GM12878 (cell line): Measurements from ENCODE around the gene IGFALS. TPM values are rescaled to one million over a fixed set of nuclear protein-coding genes. Genes with fewer than 3 reads are reported as not detected.

Experiments used
- ATAC-seq: fragments of 200-7000 bp; cut with Tn5 transposase; 3 replicates; pipeline ENCODE4 v1.9.1; 2020; ENCODE audit warnings: mild to moderate bottlenecking, moderate library complexity
- BruUV-seq: library from RNA; stranded (reverse); fragments of 400-500 nt; replicated peaks from 2 replicates; lab custom pipeline; 2021; lab: Mats Ljungman, UMichigan
- CTCF ChIA-PET: fragments of 300-600 bp; sonication (Branson Sonifier 250); formaldehyde crosslinking; extraction: SDS; loops from one replicate; lab custom pipeline; 2021; ENCODE audit warnings: inconsistent platforms; lab: Yijun Ruan, JAX
- POLR2A ChIA-PET: fragments of 350-600 bp; formaldehyde crosslinking; extraction: SDS; loops from one replicate; lab custom pipeline; 2021; ENCODE audit warnings: inconsistent platforms; lab: Charles Lee
- RAD21 ChIA-PET: fragments of 300-600 bp; sonication (Branson Sonifier 250); formaldehyde crosslinking; loops from one replicate; lab custom pipeline; 2023; ENCODE audit warnings: antibody characterized with exemption; ENCODE audit not compliant: unreplicated experiment; lab: Charles Lee
- SMC1A ChIA-PET: fragments of 300-600 bp; sonication (Branson Sonifier 250); formaldehyde crosslinking; loops from one replicate; lab custom pipeline; 2023; ENCODE audit not compliant: unreplicated experiment, uncharacterized antibody; lab: Charles Lee
- DNase-seq: peaks from one replicate; pipeline ENCODE4 v3.0.0-alpha.2; 2011; ENCODE audit warnings: low read depth, low spot score
- FAIRE-seq: peaks from 3 replicates; lab custom pipeline; 2011; peaks lifted over from hg19 to GRCh38; lab: Jason Lieb, UNC
- H2AFZ ChIP-seq: 2 replicates; pipeline ENCODE4 v1.6.0; 2011; ENCODE audit warnings: low read depth, low read length, control low read depth; ENCODE audit not compliant: control insufficient read depth
- H3K27ac ChIP-seq: 2 replicates; pipeline ENCODE4 v1.5.1; 2011; ENCODE audit warnings: control low read depth; ENCODE audit not compliant: control insufficient read depth, insufficient read depth
- H3K27me3 ChIP-seq, 2 experiments: replicated peaks in 1 of 2; 2 replicates each; pipeline versions ENCODE4 v1.6.0 to v1.6.1; 2011; ENCODE audit warnings: low read length in 1 of 2; ENCODE audit not compliant: control insufficient read depth in 2 of 2, insufficient read depth in 2 of 2
- H3K36me3 ChIP-seq, 2 experiments: 2 replicates each; pipeline ENCODE4 v1.5.1; 2011; ENCODE audit warnings: low read length in 1 of 2; ENCODE audit not compliant: control insufficient read depth in 2 of 2, insufficient read depth in 2 of 2
- H3K4me1 ChIP-seq: 2 replicates; pipeline ENCODE4 v1.6.1; 2011; ENCODE audit warnings: mild to moderate bottlenecking, low read length, moderate library complexity, mixed read lengths; ENCODE audit not compliant: control insufficient read depth, insufficient read depth
- H3K4me2 ChIP-seq: 2 replicates; pipeline ENCODE4 v1.6.0; 2011; ENCODE audit warnings: control low read depth; ENCODE audit not compliant: control insufficient read depth, insufficient read depth
- H3K4me3 ChIP-seq: fragments of 200-600 bp; sonication (generic); 2 replicates; pipeline ENCODE4 v1.5.1; 2016
- H3K79me2 ChIP-seq: 2 replicates; pipeline ENCODE4 v1.6.0; 2011; ENCODE audit warnings: low read length; ENCODE audit not compliant: control insufficient read depth, insufficient read depth
- H3K9ac ChIP-seq: 2 replicates; pipeline ENCODE4 v1.8.0; 2011; ENCODE audit warnings: low read length, control low read depth, mixed read lengths; ENCODE audit not compliant: control insufficient read depth, insufficient read depth
- H3K9me3 ChIP-seq: replicated peaks from 3 replicates; pipeline ENCODE4 v1.5.1; 2011; ENCODE audit warnings: mild to moderate bottlenecking, low read length; ENCODE audit not compliant: control insufficient read depth, insufficient read depth
- H4K20me1 ChIP-seq: 2 replicates; pipeline ENCODE4 v1.6.0; 2011; ENCODE audit not compliant: control insufficient read depth, insufficient read depth
- DPF2 ChIP-seq: fragments of 450-650 bp; IDR thresholded peaks from 2 replicates; pipeline ENCODE4 v1.6.1; 2017; ENCODE audit warnings: mild to moderate bottlenecking
- ESRRA ChIP-seq: IDR thresholded peaks from 2 replicates; pipeline ENCODE4 v1.6.1; 2012; ENCODE audit warnings: mild to moderate bottlenecking, low read length, improper control_type of control experiment
- FOXK2 ChIP-seq: fragments of 450-650 bp; IDR thresholded peaks from 2 replicates; pipeline ENCODE4 v1.6.1; 2017; ENCODE audit warnings: mild to moderate bottlenecking, moderate library complexity
- HCFC1 ChIP-seq: fragments of 150-350 bp; IDR thresholded peaks from 2 replicates; pipeline ENCODE4 v1.6.1; 2014; ENCODE audit warnings: low read length
- HDAC6 ChIP-seq: fragments of 200-600 bp; sonication (generic); IDR thresholded peaks from one replicate; pipeline ENCODE4 v1.8.0; 2017; ENCODE audit warnings: antibody characterized with exemption; ENCODE audit not compliant: unreplicated experiment
- LARP7 ChIP-seq: fragments of 450-650 bp; IDR thresholded peaks from 2 replicates; pipeline ENCODE4 v1.6.1; 2017; ENCODE audit warnings: mild to moderate bottlenecking
- MEF2B ChIP-seq: fragments of 450-650 bp; IDR thresholded peaks from 2 replicates; pipeline ENCODE4 v1.6.1; 2018; ENCODE audit warnings: mild to moderate bottlenecking, moderate library complexity; ENCODE audit not compliant: partially characterized antibody, poor library complexity, severe bottlenecking
- MTA2 ChIP-seq: fragments of 450-650 bp; IDR thresholded peaks from 2 replicates; pipeline ENCODE4 v1.6.1; 2016; ENCODE audit warnings: low read depth, mild to moderate bottlenecking, moderate library complexity
- MXI1 ChIP-seq: fragments of 150-350 bp; IDR thresholded peaks from 2 replicates; pipeline ENCODE4 v1.6.1; 2011; ENCODE audit warnings: low read depth, mild to moderate bottlenecking, inconsistent platforms, low read length, improper control_type of control experiment
- NFYB ChIP-seq: IDR thresholded peaks from 2 replicates; pipeline ENCODE4 v1.6.1; 2011; ENCODE audit warnings: low read depth, mild to moderate bottlenecking, low read length, improper control_type of control experiment, moderate library complexity; ENCODE audit not compliant: insufficient read depth
- NR2C2 ChIP-seq: IDR thresholded peaks from 2 replicates; pipeline ENCODE4 v1.6.1; 2011; ENCODE audit warnings: borderline replicate concordance, low read depth; ENCODE audit not compliant: control insufficient read depth, insufficient read length
- RCOR1 ChIP-seq: conservative IDR thresholded peaks from 2 replicates; pipeline ENCODE4 v1.6.1; 2012; ENCODE audit warnings: low read depth, low read length, improper control_type of control experiment
- RELA ChIP-seq: fragments of 450-650 bp; IDR thresholded peaks from 2 replicates; pipeline ENCODE4 v1.8.0; 2014; ENCODE audit warnings: borderline replicate concordance; ENCODE audit not compliant: partially characterized antibody
- STAT1 ChIP-seq: fragments of 450-650 bp; conservative IDR thresholded peaks from 2 replicates; pipeline ENCODE4 v1.6.1; 2014; ENCODE audit warnings: antibody characterized with exemption, mild to moderate bottlenecking
- YBX1 ChIP-seq: fragments of 450-650 bp; IDR thresholded peaks from 2 replicates; pipeline ENCODE4 v1.6.1; 2016; ENCODE audit warnings: antibody characterized with exemption
- ZZZ3 ChIP-seq: IDR thresholded peaks from 2 replicates; pipeline ENCODE4 v1.6.1; 2011; ENCODE audit warnings: low read depth; ENCODE audit not compliant: control insufficient read depth, insufficient read length
- WGBS: methylation state at CpG from one replicate; pipeline ENCODE4 v1.1.6; 2016; ENCODE audit warnings: low lambda C conversion rate; ENCODE audit not compliant: insufficient replicate concordance, insufficient coverage; ENCODE audit errors: missing lambda C conversion rate; 5-methylcytosine and 5-hydroxymethylcytosine counted together
- in situ Hi-C: fragments of 300-500 bp; cut with MboI; formaldehyde crosslinking; loops from 9 replicates; pipeline ENCODE4 v1.14.3; 2018; ENCODE audit warnings: mixed read lengths
- intact Hi-C: fragments of 100-400 bp; cut with micrococcal nuclease; formaldehyde crosslinking; loops from one replicate; pipeline ENCODE4 v1.14.2; 2022; ENCODE audit not compliant: unreplicated experiment
- polyA plus RNA-seq, 11 experiments: library from polyadenylated mRNA; depleted of rRNA in 4 of 11; unstranded in 6 of 11; stranded (reverse) in 5 of 11; fragments of >200 nt; fragmentation: Nextera tagmentation in 4 of 11; fragmentation: Illumina TruSeq in 1 of 11; extraction: Ambion mirVana in 4 of 11; extraction: Trizol in 1 of 11; gene quantifications; 1 replicate in 1 of 11; 2 replicates in 10 of 11; pipeline versions ENCODE4 v1.2.1 to v1.2.3, GENCODE V29; 2011 to 2016; ENCODE audit warnings: inconsistent platforms in 2 of 11, missing spikeins in 2 of 11, low read depth in 1 of 11
- total RNA-seq, 4 experiments: library from RNA; depleted of rRNA in 3 of 4; stranded (reverse); fragments of >200 nt in 3 of 4; fragmentation: Illumina TruSeq in 1 of 4; extraction: Trizol in 1 of 4; gene quantifications; 2 replicates each; pipeline versions ENCODE4 v1.2.1 to v1.2.3, GENCODE V29; 2013 to 2021
- TF ChIP-seq, protein P1 (sequence below): fragments of 450-650 bp; formaldehyde crosslinking; IDR thresholded peaks from 2 replicates; pipeline ENCODE4 v1.5.0; 2022; ENCODE audit warnings: mild to moderate bottlenecking, missing genetic modification characterization

The IGFALS gene
- total and polyA plus RNA-seq, 10 of the 15 experiments (the other 5 are each of a cell fraction or from before 2014, with no cell fraction given) = 0.04 to 0.11 TPM; not detected in 8

DNA sequence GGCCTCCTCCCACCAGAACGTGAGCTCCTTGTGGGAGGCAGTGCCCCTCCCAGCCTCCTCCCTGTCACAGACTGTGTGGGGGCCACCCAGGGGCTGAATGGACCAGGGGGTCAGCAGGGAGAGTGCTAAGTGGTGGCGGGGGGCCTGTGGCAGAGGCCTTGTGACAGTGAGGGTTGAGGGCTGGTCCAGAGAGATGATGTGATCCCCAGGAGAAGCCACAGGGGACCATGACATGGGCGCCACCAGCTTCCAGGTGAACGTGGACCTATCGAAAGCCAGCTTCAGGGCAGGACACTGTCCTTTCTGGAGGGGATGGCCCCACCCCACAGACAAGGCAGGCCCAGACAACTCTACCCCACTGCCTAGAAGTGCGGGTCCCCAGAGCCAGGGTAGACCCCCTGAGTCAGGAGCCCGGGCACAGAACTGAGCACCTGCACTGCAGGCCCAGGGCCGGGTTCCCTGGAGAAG is 14.2 kb downstream of the IGFALS start:
- Histone ChIP-seq H3K9ac (no peak overlapping the region), H2AFZ (no peak overlapping the region)
- in situ Hi-C loops = no loop called here
- TF ChIP-seq NFYB = no peak
- no peak for TF ChIP-seq NR2C2
- no peak for TF ChIP-seq YBX1
- no peak for TF ChIP-seq HDAC6
- TF ChIP-seq, protein P1, sequence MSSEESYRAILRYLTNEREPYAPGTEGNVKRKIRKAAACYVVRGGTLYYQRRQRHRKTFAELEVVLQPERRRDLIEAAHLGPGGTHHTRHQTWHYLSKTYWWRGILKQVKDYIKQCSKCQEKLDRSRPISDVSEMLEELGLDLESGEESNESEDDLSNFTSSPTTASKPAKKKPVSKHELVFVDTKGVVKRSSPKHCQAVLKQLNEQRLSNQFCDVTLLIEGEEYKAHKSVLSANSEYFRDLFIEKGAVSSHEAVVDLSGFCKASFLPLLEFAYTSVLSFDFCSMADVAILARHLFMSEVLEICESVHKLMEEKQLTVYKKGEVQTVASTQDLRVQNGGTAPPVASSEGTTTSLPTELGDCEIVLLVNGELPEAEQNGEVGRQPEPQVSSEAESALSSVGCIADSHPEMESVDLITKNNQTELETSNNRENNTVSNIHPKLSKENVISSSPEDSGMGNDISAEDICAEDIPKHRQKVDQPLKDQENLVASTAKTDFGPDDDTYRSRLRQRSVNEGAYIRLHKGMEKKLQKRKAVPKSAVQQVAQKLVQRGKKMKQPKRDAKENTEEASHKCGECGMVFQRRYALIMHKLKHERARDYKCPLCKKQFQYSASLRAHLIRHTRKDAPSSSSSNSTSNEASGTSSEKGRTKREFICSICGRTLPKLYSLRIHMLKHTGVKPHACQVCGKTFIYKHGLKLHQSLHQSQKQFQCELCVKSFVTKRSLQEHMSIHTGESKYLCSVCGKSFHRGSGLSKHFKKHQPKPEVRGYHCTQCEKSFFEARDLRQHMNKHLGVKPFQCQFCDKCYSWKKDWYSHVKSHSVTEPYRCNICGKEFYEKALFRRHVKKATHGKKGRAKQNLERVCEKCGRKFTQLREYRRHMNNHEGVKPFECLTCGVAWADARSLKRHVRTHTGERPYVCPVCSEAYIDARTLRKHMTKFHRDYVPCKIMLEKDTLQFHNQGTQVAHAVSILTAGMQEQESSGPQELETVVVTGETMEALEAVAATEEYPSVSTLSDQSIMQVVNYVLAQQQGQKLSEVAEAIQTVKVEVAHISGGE (CRISPR knock-in tag) = no peak
- no peak for TF ChIP-seq FOXK2
- no peak for TF ChIP-seq MEF2B
- TF ChIP-seq ZZZ3 = no peak
- TF ChIP-seq DPF2 = no peak
- TF ChIP-seq LARP7 = no peak
- no peak for TF ChIP-seq MTA2
- no peak for TF ChIP-seq MXI1
- no peak for TF ChIP-seq ESRRA
- no peak for TF ChIP-seq RCOR1
- no peak for TF ChIP-seq STAT1
- TF ChIP-seq RELA = no peak
- TF ChIP-seq HCFC1 = no peak
- TF ChIP-seq, all 136 proteins: peak for 0
- H3K79me2 ChIP-seq = peaks cover 14% of the 10 kb centered on the region
- H3K4me3 ChIP-seq = no peak overlapping the region
- no peak for FAIRE-seq
- 73% methylated on average over 7 of the region's 8 CpGs for WGBS
- POLR2A ChIA-PET = interaction anchor here (1.2 kb wide), 1 partner anchor 74 kb away, joined by 3 read pairs; the partner anchor contains the start of gene MAPK8IP3
- CTCF ChIA-PET = no interaction called here
- SMC1A ChIA-PET = no interaction called here
- RAD21 ChIA-PET = interaction anchor here (0.6 kb wide), 1 partner anchor 306 kb away, joined by 3 read pairs; no protein-coding TSS in a partner anchor
- no peak for ATAC-seq
- H3K4me2 ChIP-seq = no peak overlapping the region
- no peak for DNase-seq
- H3K27me3 ChIP-seq = no peaks in the 10 kb centered on the region
- peaks cover 12% of the 10 kb centered on the region for H3K4me1 ChIP-seq
- BruUV-seq = no TSS peak
- peaks cover 3 to 8% of the 10 kb centered on the region in 2 experiments; a peak in 3 of 4 replicates for H3K36me3 ChIP-seq
- H3K9me3 ChIP-seq = no peaks in the 10 kb centered on the region
- H4K20me1 ChIP-seq = no peaks in the 10 kb centered on the region
- H3K27ac ChIP-seq = no peak overlapping the region
- intact Hi-C loops = no loop called here
